Measurements from ENCODE around the gene PHYKPL.

PHYKPL gene
- long read RNA-seq, transcript PHYKPL-201 (13 exons, 2,038 nt): major isoform, 84 of 222 reads
- long read RNA-seq, partial matches to known transcripts: 7 of 222 reads
- long read RNA-seq, other reads (novel, unspliced or antisense): 130 of 222 reads

GRCh38 chr5:178232124-178232919 is at the start of gene PHYKPL:
PHYKPL (minus strand) TSS chr5:178232802; CDS start chr5:178232550, 252 bp downstream.
- peak; percentile 65 to 84 for DNase-seq (ENCODE audit: low read depth in 1 of 2, low spot score in 1 of 2)

GRCh38 chr5:178282391-178282790 is 49.8 kb upstream of the PHYKPL start:
- Histone ChIP-seq H3K4me3 (replicated peaks; ENCODE audit: insufficient read depth, low read length) (no peak overlapping the region), H3K27ac (replicated peaks) (no peak overlapping the region), H3K27me3 (ENCODE audit: insufficient read depth, poor library complexity, severe bottlenecking) (no peaks in the 10 kb centered on the region)
- DNase-seq (ENCODE audit: low read depth in 1 of 2, low spot score in 1 of 2): no peak
- TF ChIP-seq CTCF (IDR thresholded peaks at IDR 0.05; ENCODE audit: insufficient read depth, low read length) (no peak), SPI1 (IDR thresholded peaks at IDR 0.05; ENCODE audit: borderline replicate concordance, low read depth) (no peak), REST (IDR thresholded peaks at IDR 0.05; ENCODE audit: insufficient replicate concordance, low read depth) (no peak), POLR2AphosphoS5 (IDR thresholded peaks at IDR 0.05; ENCODE audit: low read depth) (no peak), GABPA (IDR thresholded peaks at IDR 0.05; ENCODE audit: low read depth) (no peak)

More at GRCh38 chr5:178232124-178232919, at the start of gene PHYKPL:
- TF ChIP-seq CTCF (IDR thresholded peaks at IDR 0.05; ENCODE audit: insufficient read depth, low read length) (no peak), POLR2AphosphoS5 (IDR thresholded peaks at IDR 0.05; ENCODE audit: low read depth) (no peak; the same call in 1 of the 2 replicates), SPI1 (IDR thresholded peaks at IDR 0.05; ENCODE audit: borderline replicate concordance, low read depth) (no peak), GABPA (IDR thresholded peaks at IDR 0.05; ENCODE audit: low read depth) (0 out of 2 replicates have a peak, but pooled peaks have one; percentile 17), REST (IDR thresholded peaks at IDR 0.05; ENCODE audit: insufficient replicate concordance, low read depth) (peak; percentile 8)
- H3K27me3 ChIP-seq (ENCODE audit: insufficient read depth, poor library complexity, severe bottlenecking): no peaks in the 10 kb centered on the region
- H3K27ac ChIP-seq (replicated peaks): peak within 1 kb of the TSS; percentile 83
- H3K4me3 ChIP-seq (replicated peaks; ENCODE audit: insufficient read depth, low read length): peak within 1 kb of the TSS; percentile 90

GRCh38 chr5:178281331-178281730 is 48.7 kb upstream of the PHYKPL start:
- Histone ChIP-seq H3K27ac (replicated peaks) (no peak overlapping the region), H3K4me3 (replicated peaks; ENCODE audit: insufficient read depth, low read length) (no peak overlapping the region), H3K27me3 (ENCODE audit: insufficient read depth, poor library complexity, severe bottlenecking) (no peaks in the 10 kb centered on the region)
- TF ChIP-seq REST (IDR thresholded peaks at IDR 0.05; ENCODE audit: insufficient replicate concordance, low read depth): no peak
- no peak for TF ChIP-seq POLR2AphosphoS5 (IDR thresholded peaks at IDR 0.05; ENCODE audit: low read depth)
- no peak for DNase-seq (ENCODE audit: low read depth in 1 of 2, low spot score in 1 of 2)
